Mucosa of stomach (tissue), 1 donor: ENCODE measurements around the gene HBG1.

Experiments
- H3K27me3 ChIP-seq: one replicate; pipeline ENCODE4 v1.7.0; 2013; ENCODE audit warnings: mild to moderate bottlenecking, low read length; ENCODE audit not compliant: control insufficient read depth, insufficient read depth
- H3K36me3 ChIP-seq: one replicate; pipeline ENCODE4 v1.7.0; 2013; ENCODE audit warnings: low read length; ENCODE audit not compliant: control insufficient read depth, insufficient read depth
- H3K4me1 ChIP-seq: one replicate; pipeline ENCODE4 v1.7.0; 2013; ENCODE audit warnings: mild to moderate bottlenecking, low read length; ENCODE audit not compliant: control insufficient read depth, insufficient read depth
- H3K4me3 ChIP-seq: one replicate; pipeline ENCODE4 v1.7.0; 2013; ENCODE audit warnings: low read length
- H3K9ac ChIP-seq: one replicate; pipeline ENCODE4 v1.7.0; 2013; ENCODE audit warnings: mild to moderate bottlenecking, low read length, moderate library complexity
- H3K9me3 ChIP-seq: one replicate; pipeline ENCODE4 v1.7.0; 2013; ENCODE audit warnings: mild to moderate bottlenecking, low read length, moderate library complexity; ENCODE audit not compliant: control insufficient read depth
- donor health status: Pancreatic carcinoma.

HBG1 gene

GRCh38 chr11:5286351-5286750 lies 36.7 kb upstream of the HBG1 start:
- Histone ChIP-seq H3K4me3 (no peak overlapping the region), H3K36me3 (no peaks in the 10 kb centered on the region), H3K4me1 (no peaks in the 10 kb centered on the region), H3K9ac (no peak overlapping the region), H3K9me3 (no peaks in the 10 kb centered on the region), H3K27me3 (no peaks in the 10 kb centered on the region)

GRCh38 chr11:5285703-5286340 lies 36.2 kb upstream of the HBG1 start:
- H3K4me1 ChIP-seq, result no peaks in the 10 kb centered on the region
- H3K9ac ChIP-seq, result no peak overlapping the region
- H3K36me3 ChIP-seq, result no peaks in the 10 kb centered on the region
- H3K9me3 ChIP-seq, result no peaks in the 10 kb centered on the region
- H3K4me3 ChIP-seq, result no peak overlapping the region
- H3K27me3 ChIP-seq, result no peaks in the 10 kb centered on the region

GRCh38 chr11:5284637-5285036 lies 35.0 kb upstream of the HBG1 start:
- Histone ChIP-seq H3K36me3 (no peaks in the 10 kb centered on the region), H3K9ac (no peak overlapping the region), H3K27me3 (no peaks in the 10 kb centered on the region), H3K9me3 (no peaks in the 10 kb centered on the region), H3K4me3 (no peak overlapping the region), H3K4me1 (no peaks in the 10 kb centered on the region)

DNA sequence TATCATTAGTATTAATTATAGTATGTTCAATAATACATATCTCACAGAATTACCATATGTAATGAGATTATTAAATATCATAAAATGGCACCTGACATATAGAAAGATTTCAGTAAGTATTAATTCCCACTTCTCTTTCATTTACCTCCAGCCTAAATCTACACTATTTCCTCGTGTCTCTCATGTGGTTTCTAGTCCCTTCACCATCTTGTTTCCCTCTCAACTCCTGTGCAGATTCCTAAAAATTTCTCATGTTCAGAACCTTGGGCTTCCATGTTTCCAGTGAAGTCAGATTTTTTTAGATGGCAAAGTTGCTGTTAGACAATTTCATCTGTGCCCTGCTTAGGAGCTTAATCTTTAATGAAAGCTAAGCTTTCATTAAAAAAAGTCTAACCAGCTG lies 34.2 kb upstream of the HBG1 start:
- H3K9me3 ChIP-seq, result no peaks in the 10 kb centered on the region
- no peaks in the 10 kb centered on the region for H3K27me3 ChIP-seq
- H3K4me3 ChIP-seq, result no peak overlapping the region
- no peak overlapping the region for H3K9ac ChIP-seq
- no peaks in the 10 kb centered on the region for H3K36me3 ChIP-seq
- H3K4me1 ChIP-seq, result no peaks in the 10 kb centered on the region

- Histone ChIP-seq H3K9ac (no peak overlapping the region), H3K9me3 (no peaks in the 10 kb centered on the region), H3K36me3 (no peaks in the 10 kb centered on the region), H3K4me3 (no peak overlapping the region), H3K4me1 (no peaks in the 10 kb centered on the region), H3K27me3 (no peaks in the 10 kb centered on the region)
These were observed 33.4 kb upstream of the HBG1 start for GRCh38 chr11:5283086-5283485.

- Histone ChIP-seq H3K4me1 (no peaks in the 10 kb centered on the region), H3K4me3 (no peak overlapping the region), H3K27me3 (no peaks in the 10 kb centered on the region), H3K9me3 (no peaks in the 10 kb centered on the region), H3K36me3 (no peaks in the 10 kb centered on the region), H3K9ac (no peak overlapping the region)
These were observed 33.0 kb upstream of the HBG1 start for GRCh38 chr11:5282628-5283027.

DNA sequence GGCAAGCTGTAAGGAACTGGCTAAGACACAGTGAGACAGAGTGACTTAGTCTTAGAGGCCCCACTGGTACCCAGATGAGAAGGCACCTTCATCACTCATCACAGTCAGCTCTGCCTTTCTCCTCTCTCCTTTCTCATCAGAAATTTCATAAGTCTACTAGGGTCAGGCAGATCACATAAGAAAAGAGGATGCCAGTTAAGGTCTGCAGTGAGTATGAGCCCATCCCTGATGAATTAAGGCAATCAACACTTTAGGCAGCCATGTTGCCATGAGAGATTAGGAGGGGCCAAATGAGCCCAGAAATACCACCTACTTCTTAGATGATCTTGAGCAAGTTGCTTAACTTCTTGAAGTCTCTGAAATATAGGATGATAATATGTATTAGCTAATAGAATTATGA lies 31.9 kb upstream of the HBG1 start:
- H3K4me3 ChIP-seq, result no peak overlapping the region
- H3K4me1 ChIP-seq, result no peaks in the 10 kb centered on the region
- no peak overlapping the region for H3K9ac ChIP-seq
- H3K9me3 ChIP-seq, result no peaks in the 10 kb centered on the region
- no peaks in the 10 kb centered on the region for H3K27me3 ChIP-seq
- H3K36me3 ChIP-seq, result no peaks in the 10 kb centered on the region

DNA sequence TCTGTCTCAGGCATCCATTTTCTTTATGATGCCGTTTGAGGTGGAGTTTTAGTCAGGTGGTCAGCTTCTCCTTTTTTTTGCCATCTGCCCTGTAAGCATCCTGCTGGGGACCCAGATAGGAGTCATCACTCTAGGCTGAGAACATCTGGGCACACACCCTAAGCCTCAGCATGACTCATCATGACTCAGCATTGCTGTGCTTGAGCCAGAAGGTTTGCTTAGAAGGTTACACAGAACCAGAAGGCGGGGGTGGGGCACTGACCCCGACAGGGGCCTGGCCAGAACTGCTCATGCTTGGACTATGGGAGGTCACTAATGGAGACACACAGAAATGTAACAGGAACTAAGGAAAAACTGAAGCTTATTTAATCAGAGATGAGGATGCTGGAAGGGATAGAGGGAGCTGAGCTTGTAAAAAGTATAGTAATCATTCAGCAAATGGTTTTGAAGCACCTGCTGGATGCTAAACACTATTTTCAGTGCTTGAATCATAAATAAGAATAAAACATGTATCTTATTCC lies 31.0 kb upstream of the HBG1 start:
- Histone ChIP-seq H3K9ac (no peak overlapping the region), H3K36me3 (no peaks in the 10 kb centered on the region), H3K4me1 (no peaks in the 10 kb centered on the region), H3K27me3 (no peaks in the 10 kb centered on the region), H3K4me3 (no peak overlapping the region), H3K9me3 (no peaks in the 10 kb centered on the region)

DNA sequence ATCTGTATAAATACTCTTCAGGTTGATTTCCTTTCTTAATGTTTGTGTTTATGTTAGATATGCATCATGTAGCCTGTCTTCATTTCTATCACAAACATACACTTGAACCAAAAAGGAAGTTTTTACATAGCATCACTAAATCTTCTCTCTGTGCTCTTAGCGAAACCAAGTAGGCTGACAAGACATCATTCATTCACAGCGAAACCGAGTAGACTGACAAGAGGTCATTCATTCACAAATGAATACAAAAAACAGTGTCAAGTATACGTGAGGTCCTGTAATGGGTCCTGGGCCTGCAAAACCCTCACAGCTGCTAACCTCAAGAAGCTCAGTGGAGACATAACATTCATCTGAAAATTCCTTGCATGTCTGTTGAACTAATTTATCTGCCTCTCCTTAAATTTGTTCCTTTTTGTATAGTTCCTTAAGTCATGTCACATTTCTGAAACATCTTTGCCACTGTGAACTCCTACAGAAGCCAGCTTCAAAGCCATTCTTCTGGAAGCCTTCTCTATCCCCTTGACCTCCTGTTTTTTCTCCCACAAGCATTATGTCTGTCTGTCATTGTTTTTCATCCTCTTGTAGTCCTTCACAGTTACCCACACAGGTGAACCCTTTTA lies 29.9 kb upstream of the HBG1 start:
- no peaks in the 10 kb centered on the region for H3K27me3 ChIP-seq

DNA sequence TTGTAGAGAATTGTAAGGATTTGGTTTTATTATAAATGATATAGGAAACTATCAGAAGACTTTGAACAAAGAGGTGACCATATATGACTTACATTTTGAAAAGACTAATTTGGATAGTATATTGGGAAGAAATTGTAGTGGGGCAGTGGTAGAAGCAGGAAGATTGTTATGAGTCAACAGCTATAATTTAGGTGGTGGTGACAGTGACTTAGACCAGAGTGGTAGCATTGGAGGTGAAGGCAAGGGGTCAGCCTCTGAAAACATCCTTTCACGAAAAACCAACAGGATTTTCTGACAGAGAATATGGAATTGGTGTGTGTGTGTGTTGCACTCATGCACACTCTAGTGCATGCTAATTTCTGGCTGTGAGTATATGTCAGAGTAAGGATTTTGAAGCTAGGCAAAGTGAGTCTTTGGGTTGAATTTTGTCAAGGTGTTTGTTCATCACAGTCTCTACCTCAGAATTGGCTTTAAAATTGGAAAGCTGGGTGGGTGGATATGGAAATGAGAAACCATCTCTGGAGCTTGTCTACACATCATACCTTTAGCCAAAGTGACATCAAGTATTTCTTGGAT lies 28.2 kb upstream of the HBG1 start:
- Histone ChIP-seq H3K9ac (no peak overlapping the region), H3K36me3 (no peaks in the 10 kb centered on the region), H3K9me3 (no peaks in the 10 kb centered on the region), H3K4me3 (no peak overlapping the region), H3K4me1 (no peaks in the 10 kb centered on the region), H3K27me3 (no peaks in the 10 kb centered on the region)

More for the DNA sequence above, 29.9 kb upstream of the HBG1 start:
- Histone ChIP-seq H3K9me3 (no peaks in the 10 kb centered on the region), H3K36me3 (no peaks in the 10 kb centered on the region), H3K4me3 (no peak overlapping the region), H3K9ac (no peak overlapping the region), H3K4me1 (no peaks in the 10 kb centered on the region)

GRCh38 chr11:5276697-5277096 lies 27.0 kb upstream of the HBG1 start:
- no peak overlapping the region for H3K4me3 ChIP-seq
- no peaks in the 10 kb centered on the region for H3K4me1 ChIP-seq
- no peaks in the 10 kb centered on the region for H3K36me3 ChIP-seq
- H3K9me3 ChIP-seq, result no peaks in the 10 kb centered on the region
- no peak overlapping the region for H3K9ac ChIP-seq
- no peaks in the 10 kb centered on the region for H3K27me3 ChIP-seq

GRCh38 chr11:5275369-5276110 lies 25.9 kb upstream of the HBG1 start:
- Histone ChIP-seq H3K4me3 (no peak overlapping the region), H3K36me3 (no peaks in the 10 kb centered on the region), H3K9me3 (no peaks in the 10 kb centered on the region), H3K27me3 (no peaks in the 10 kb centered on the region), H3K9ac (no peak overlapping the region), H3K4me1 (no peaks in the 10 kb centered on the region)
